ENCODE results near the gene SYT14.

Gene SYT14

GRCh38 chr1:210070531-210070930 is 132.5 kb downstream of the SYT14 start:
- H3K9me3 ChIP-seq (ENCODE audit: insufficient read depth, low read length), result no peaks in the 10 kb centered on the region

GRCh38 chr1:210072129-210072528 is 134.1 kb downstream of the SYT14 start:
- H3K27me3 ChIP-seq (ENCODE audit: insufficient read depth, insufficient read length), result no peaks in the 10 kb centered on the region
- H3K4me3 ChIP-seq (ENCODE audit: insufficient read length, low read depth), result no peak overlapping the region
- H3K9ac ChIP-seq (ENCODE audit: insufficient read length, low read depth), result no peak overlapping the region
- no peaks in the 10 kb centered on the region for H3K36me3 ChIP-seq (ENCODE audit: insufficient read depth, insufficient read length, low read length)
- H3K4me1 ChIP-seq (ENCODE audit: insufficient read depth, insufficient read length), result no peaks in the 10 kb centered on the region
- no peak for DNase-seq (ENCODE audit: low read depth, low spot score)
- TF ChIP-seq YY1 (IDR thresholded peaks at IDR 0.05; ENCODE audit: insufficient read depth, insufficient read length) (no peak), SUZ12 (IDR thresholded peaks at IDR 0.05; ENCODE audit: extremely low read depth, insufficient read depth, insufficient read length) (no peak), ZNF274 (IDR thresholded peaks at IDR 0.05; ENCODE audit: low read depth, low read length) (no peak)
- peaks cover 11% of the 10 kb centered on the region; the same call in 1 of the 2 replicates for H3K9me3 ChIP-seq (ENCODE audit: insufficient read depth, low read length)

More at GRCh38 chr1:210070531-210070930, 132.5 kb downstream of the SYT14 start:
- H3K4me3 ChIP-seq (ENCODE audit: insufficient read length, low read depth), result no peak overlapping the region
- no peak for TF ChIP-seq YY1 (IDR thresholded peaks at IDR 0.05; ENCODE audit: insufficient read depth, insufficient read length)
- no peak for TF ChIP-seq SUZ12 (IDR thresholded peaks at IDR 0.05; ENCODE audit: extremely low read depth, insufficient read depth, insufficient read length)
- TF ChIP-seq ZNF274 (IDR thresholded peaks at IDR 0.05; ENCODE audit: low read depth, low read length), result no peak
- no peak for DNase-seq (ENCODE audit: low read depth, low spot score)
- H3K9ac ChIP-seq (ENCODE audit: insufficient read length, low read depth), result no peak overlapping the region
- H3K36me3 ChIP-seq (ENCODE audit: insufficient read depth, insufficient read length, low read length), result no peaks in the 10 kb centered on the region
- H3K27me3 ChIP-seq (ENCODE audit: insufficient read depth, insufficient read length), result no peaks in the 10 kb centered on the region
- no peaks in the 10 kb centered on the region for H3K4me1 ChIP-seq (ENCODE audit: insufficient read depth, insufficient read length)

GRCh38 chr1:210072896-210073504 is 135.0 kb downstream of the SYT14 start:
- TF ChIP-seq ZNF274 (IDR thresholded peaks at IDR 0.05; ENCODE audit: low read depth, low read length) (no peak), YY1 (IDR thresholded peaks at IDR 0.05; ENCODE audit: insufficient read depth, insufficient read length) (no peak), SUZ12 (IDR thresholded peaks at IDR 0.05; ENCODE audit: extremely low read depth, insufficient read depth, insufficient read length) (no peak)
- DNase-seq (ENCODE audit: low read depth, low spot score), result no peak
- no peak overlapping the region for H3K4me3 ChIP-seq (ENCODE audit: insufficient read length, low read depth)

GRCh38 chr1:210074904-210075303 is 136.9 kb downstream of the SYT14 start:
- Histone ChIP-seq H3K27me3 (ENCODE audit: insufficient read depth, insufficient read length) (no peaks in the 10 kb centered on the region), H3K9ac (ENCODE audit: insufficient read length, low read depth) (no peak overlapping the region), H3K4me1 (ENCODE audit: insufficient read depth, insufficient read length) (no peaks in the 10 kb centered on the region), H3K9me3 (ENCODE audit: insufficient read depth, low read length) (peaks cover 17% of the 10 kb centered on the region; the same call in 1 of the 2 replicates), H3K4me3 (ENCODE audit: insufficient read length, low read depth) (no peak overlapping the region), H3K36me3 (ENCODE audit: insufficient read depth, insufficient read length, low read length) (no peaks in the 10 kb centered on the region)
- no peak for DNase-seq (ENCODE audit: low read depth, low spot score)
- no peak for TF ChIP-seq SUZ12 (IDR thresholded peaks at IDR 0.05; ENCODE audit: extremely low read depth, insufficient read depth, insufficient read length)
- no peak for TF ChIP-seq ZNF274 (IDR thresholded peaks at IDR 0.05; ENCODE audit: low read depth, low read length)
- TF ChIP-seq YY1 (IDR thresholded peaks at IDR 0.05; ENCODE audit: insufficient read depth, insufficient read length), result no peak

More at GRCh38 chr1:210072896-210073504, 135.0 kb downstream of the SYT14 start:
- peaks cover 17% of the 10 kb centered on the region; the same call in 1 of the 2 replicates for H3K9me3 ChIP-seq (ENCODE audit: insufficient read depth, low read length)
- H3K36me3 ChIP-seq (ENCODE audit: insufficient read depth, insufficient read length, low read length), result no peaks in the 10 kb centered on the region
- no peaks in the 10 kb centered on the region for H3K27me3 ChIP-seq (ENCODE audit: insufficient read depth, insufficient read length)
- H3K4me1 ChIP-seq (ENCODE audit: insufficient read depth, insufficient read length), result no peaks in the 10 kb centered on the region
- H3K9ac ChIP-seq (ENCODE audit: insufficient read length, low read depth), result no peak overlapping the region

- Histone ChIP-seq H3K36me3 (ENCODE audit: insufficient read depth, insufficient read length, low read length) (no peaks in the 10 kb centered on the region), H3K4me1 (ENCODE audit: insufficient read depth, insufficient read length) (no peaks in the 10 kb centered on the region), H3K27me3 (ENCODE audit: insufficient read depth, insufficient read length) (no peaks in the 10 kb centered on the region), H3K9me3 (ENCODE audit: insufficient read depth, low read length) (peaks cover 17% of the 10 kb centered on the region; the same call in 1 of the 2 replicates), H3K9ac (ENCODE audit: insufficient read length, low read depth) (no peak overlapping the region), H3K4me3 (ENCODE audit: insufficient read length, low read depth) (no peak overlapping the region)
- peak; percentile 5 for DNase-seq (ENCODE audit: low read depth, low spot score)
- TF ChIP-seq SUZ12 (IDR thresholded peaks at IDR 0.05; ENCODE audit: extremely low read depth, insufficient read depth, insufficient read length) (no peak), YY1 (IDR thresholded peaks at IDR 0.05; ENCODE audit: insufficient read depth, insufficient read length) (no peak), ZNF274 (IDR thresholded peaks at IDR 0.05; ENCODE audit: low read depth, low read length) (no peak)
These were observed 138.6 kb downstream of the SYT14 start for GRCh38 chr1:210076620-210077019.

GRCh38 chr1:210081494-210081893 is 143.5 kb downstream of the SYT14 start:
- no peak for DNase-seq (ENCODE audit: low read depth, low spot score)
- no peaks in the 10 kb centered on the region for H3K36me3 ChIP-seq (ENCODE audit: insufficient read depth, insufficient read length, low read length)
- no peaks in the 10 kb centered on the region for H3K27me3 ChIP-seq (ENCODE audit: insufficient read depth, insufficient read length)
- H3K9ac ChIP-seq (ENCODE audit: insufficient read length, low read depth), result no peak overlapping the region
- no peaks in the 10 kb centered on the region for H3K4me1 ChIP-seq (ENCODE audit: insufficient read depth, insufficient read length)
- TF ChIP-seq YY1 (IDR thresholded peaks at IDR 0.05; ENCODE audit: insufficient read depth, insufficient read length) (no peak), SUZ12 (IDR thresholded peaks at IDR 0.05; ENCODE audit: extremely low read depth, insufficient read depth, insufficient read length) (no peak), ZNF274 (IDR thresholded peaks at IDR 0.05; ENCODE audit: low read depth, low read length) (no peak)
- H3K4me3 ChIP-seq (ENCODE audit: insufficient read length, low read depth), result no peak overlapping the region
- H3K9me3 ChIP-seq (ENCODE audit: insufficient read depth, low read length), result peaks cover 12% of the 10 kb centered on the region; the same call in 1 of the 2 replicates

GRCh38 chr1:210085359-210085758 is 147.3 kb downstream of the SYT14 start:
- no peak overlapping the region for H3K9ac ChIP-seq (ENCODE audit: insufficient read length, low read depth)
- TF ChIP-seq ZNF274 (IDR thresholded peaks at IDR 0.05; ENCODE audit: low read depth, low read length) (no peak), YY1 (IDR thresholded peaks at IDR 0.05; ENCODE audit: insufficient read depth, insufficient read length) (no peak), SUZ12 (IDR thresholded peaks at IDR 0.05; ENCODE audit: extremely low read depth, insufficient read depth, insufficient read length) (no peak)
- DNase-seq (ENCODE audit: low read depth, low spot score), result no peak
- H3K4me3 ChIP-seq (ENCODE audit: insufficient read length, low read depth), result no peak overlapping the region
- H3K4me1 ChIP-seq (ENCODE audit: insufficient read depth, insufficient read length), result no peaks in the 10 kb centered on the region
- no peaks in the 10 kb centered on the region for H3K27me3 ChIP-seq (ENCODE audit: insufficient read depth, insufficient read length)
- peaks cover 6% of the 10 kb centered on the region for H3K9me3 ChIP-seq (ENCODE audit: insufficient read depth, low read length)
- H3K36me3 ChIP-seq (ENCODE audit: insufficient read depth, insufficient read length, low read length), result no peaks in the 10 kb centered on the region

Measured in NT2/D1 (cell line).